T-helper 2 cell treated with Interferon-gamma antibody and Interleukin-4, amounts not matched to agents 100 ng/mL and 5 ng/mL, for 36 hours (primary cell): Measurements from ENCODE around the gene RBM6. TPM values are rescaled to one million over a fixed set of nuclear protein-coding genes. Genes with fewer than 3 reads are reported as not detected.

Experiments
- intact Hi-C: fragments of 100-400 bp; cut with micrococcal nuclease; formaldehyde crosslinking; loops from one replicate; pipeline ENCODE4 v1.15.1; 2023
- total RNA-seq: library from RNA; stranded (reverse); gene quantifications from 2 replicates; pipeline ENCODE4 v1.2.3, GENCODE V29; 2022

RBM6 gene
- total RNA-seq, 1 donor from 2014 or later = 109 TPM

- intact Hi-C loops = no loop called here
These were observed 184.3 kb downstream of the RBM6 start for GRCh38 chr3:50124052-50124799.

GRCh38 chr3:50124800-50125178 is 184.8 kb downstream of the RBM6 start:
- intact Hi-C loops = no loop called here

- intact Hi-C loops = no loop called here
These were observed 185.8 kb downstream of the RBM6 start for GRCh38 chr3:50125541-50126286.

- intact Hi-C loops = no loop called here
These were observed 186.6 kb downstream of the RBM6 start for GRCh38 chr3:50126287-50127211.

Other genes starting within 250 kb of the RBM6 start
- 0.27 TPM in 1 of 2 replicates, not detected in the other for gene AMIGO3, start 220.5 kb upstream of the RBM6 start, total RNA-seq
- 59.9 and 61.6 TPM in 2 replicates for gene GMPPB, start 216.2 kb upstream of the RBM6 start, total RNA-seq
- 34.2 and 37.4 TPM in 2 replicates for gene IP6K1, start 153.6 kb upstream of the RBM6 start, total RNA-seq
- gene CDHR4, start 140.3 kb upstream of the RBM6 start, total RNA-seq = not detected in 2 replicates
- gene INKA1, start 136.9 kb upstream of the RBM6 start, total RNA-seq = 0.41 and 0.82 TPM in 2 replicates
- gene UBA7, start 126.2 kb upstream of the RBM6 start, total RNA-seq = 213 and 218 TPM in 2 replicates
- gene TRAIP, start 83.6 kb upstream of the RBM6 start, total RNA-seq = 30.4 and 31.8 TPM in 2 replicates
- not detected in 2 replicates for gene CAMKV, start 70.2 kb upstream of the RBM6 start, total RNA-seq
- gene MST1R, start 36.3 kb upstream of the RBM6 start, total RNA-seq = 2.1 and 3.2 TPM in 2 replicates
- gene MON1A, start 10.3 kb upstream of the RBM6 start, total RNA-seq = 13.5 and 14.4 TPM in 2 replicates
- gene RBM5, start 148.8 kb downstream of the RBM6 start, total RNA-seq = 176 and 185 TPM in 2 replicates
- 0.05 and 0.11 TPM in 2 replicates for gene SEMA3F, start 215.2 kb downstream of the RBM6 start, total RNA-seq